Peyer's patch (tissue), 4 donors: ENCODE data around the gene APOBEC3G. TPM values are rescaled to one million over a fixed set of nuclear protein-coding genes. Genes with fewer than 3 reads are reported as not detected.
"Not testable (repeated sequence)": the region's sequence is repeated elsewhere in the genome, so short reads cannot be mapped to it uniquely, and the experiment has no call there.

Experiments used
- DNase-seq, 3 donors: peaks; one replicate each; pipeline ENCODE4 v3.0.0-alpha.2; 2017 to 2019
- H3K27ac ChIP-seq, 4 donors: fragments of 200-600 bp; sonication (generic); one replicate each; pipeline ENCODE4 v1.5.1; 2016 to 2019
- H3K27me3 ChIP-seq, 2 donors: fragments of 200-600 bp; sonication (generic); one replicate each; pipeline ENCODE4 v1.5.1; 2019
- H3K36me3 ChIP-seq, 3 donors: fragments of 200-600 bp; sonication (generic); one replicate each; pipeline ENCODE4 v1.5.1; 2016 to 2019
- H3K4me1 ChIP-seq, 4 donors: fragments of 200-600 bp; sonication (generic); one replicate each; pipeline ENCODE4 v1.5.1; 2016 to 2019
- H3K4me3 ChIP-seq, 4 donors: fragments of 200-600 bp; sonication (generic); 1 replicate in 3 of 4; 2 replicates in 1 of 4; pipeline ENCODE4 v1.5.1; 2016 to 2019; ENCODE audit warnings: mild to moderate bottlenecking in 1 of 4
- H3K9me3 ChIP-seq, 4 donors: fragments of 200-600 bp; sonication (generic); one replicate each; pipeline ENCODE4 v1.5.1; 2016 to 2019; ENCODE audit warnings: mild to moderate bottlenecking in 1 of 4
- CTCF ChIP-seq, 6 experiments: fragments of 450-650 bp in 4 of 6; fragments of 200-600 bp in 2 of 6; sonication (generic) in 1 of 6; IDR thresholded peaks; one replicate each; pipeline ENCODE4 v1.5.1; 2017 to 2019; ENCODE audit warnings: antibody characterized with exemption in 6 of 6, mild to moderate bottlenecking in 3 of 6, moderate library complexity in 1 of 6
- POLR2A ChIP-seq, 2 donors: fragments of 450-650 bp; IDR thresholded peaks; one replicate each; pipeline ENCODE4 v1.5.1; 2017; ENCODE audit warnings: antibody characterized with exemption in 2 of 2, mild to moderate bottlenecking in 2 of 2, moderate library complexity in 2 of 2
- total RNA-seq, 4 donors: library from RNA; depleted of rRNA; stranded (reverse); fragments of >200 nt; gene quantifications; one replicate each; pipeline ENCODE4 v1.1.0, GENCODE V29; 2016

Gene APOBEC3G
- total RNA-seq, 4 donors from 2014 or later, result 2.1 to 8.3 (median 4.7) TPM

GRCh38 chr22:39055658-39056057, 21.4 kb upstream of the APOBEC3G start:
- TF ChIP-seq POLR2A (IDR thresholded peaks at IDR 0.05) (no peak), CTCF (IDR thresholded peaks at IDR 0.05) (no peak)
- H3K36me3 ChIP-seq, result no peaks in the 10 kb centered on the region
- H3K4me3 ChIP-seq, result no peak overlapping the region
- no peaks in the 10 kb centered on the region for H3K4me1 ChIP-seq
- DNase-seq, result no peak
- no peaks in the 10 kb centered on the region for H3K27me3 ChIP-seq
- no peak overlapping the region for H3K27ac ChIP-seq
- H3K9me3 ChIP-seq, result no peaks in the 10 kb centered on the region

- peak in 1 of 3 donors; percentile 60 for DNase-seq
- H3K4me3 ChIP-seq, result not testable (repeated sequence)
Measured at GRCh38 chr22:39061290-39061689, 15.8 kb upstream of the APOBEC3G start.

GRCh38 chr22:39061951-39062350, 15.1 kb upstream of the APOBEC3G start:
- not testable (repeated sequence) for DNase-seq, H3K4me3 ChIP-seq, H3K27me3 ChIP-seq, H3K9me3 ChIP-seq, H3K4me1 ChIP-seq, H3K36me3 ChIP-seq
- H3K27ac ChIP-seq, result peak overlapping the region in 1 of 4 donors; percentile 78

More at GRCh38 chr22:39061290-39061689, 15.8 kb upstream of the APOBEC3G start:
- not testable (repeated sequence) for H3K4me1 ChIP-seq, H3K9me3 ChIP-seq, H3K36me3 ChIP-seq, H3K27me3 ChIP-seq
- H3K27ac ChIP-seq, result peak overlapping the region in 1 of 4 donors; percentile 55

- H3K36me3 ChIP-seq, H3K4me1 ChIP-seq, H3K27me3 ChIP-seq, H3K9me3 ChIP-seq, H3K4me3 ChIP-seq: not testable (repeated sequence)
- peak overlapping the region in 2 of 4 donors; percentile 47 to 78 for H3K27ac ChIP-seq
- DNase-seq, result peak in 1 of 3 donors; percentile 41
Measured at GRCh38 chr22:39063904-39064303, 13.2 kb upstream of the APOBEC3G start.

GRCh38 chr22:39066442-39067276, 10.4 kb upstream of the APOBEC3G start:
- Histone ChIP-seq H3K4me3 (peak overlapping the region in 2 of 4 donors; percentile 5 to 18), H3K27ac (peak overlapping the region in 2 of 4 donors; percentile 59 to 78)
- H3K4me1 ChIP-seq, H3K27me3 ChIP-seq, H3K9me3 ChIP-seq, DNase-seq, H3K36me3 ChIP-seq: not testable (repeated sequence)

- no peaks in the 10 kb centered on the region for H3K36me3 ChIP-seq
- TF ChIP-seq POLR2A (IDR thresholded peaks at IDR 0.05), result no peak
- TF ChIP-seq CTCF (IDR thresholded peaks at IDR 0.05), result peak in 1 of 6 experiments; percentile 12
- H3K27me3 ChIP-seq, result no peaks in the 10 kb centered on the region
- H3K9me3 ChIP-seq, result no peaks in the 10 kb centered on the region
- peak overlapping the region in 1 of 4 donors; percentile 6 for H3K4me3 ChIP-seq
- DNase-seq, result no peak
- peaks cover 0 to 5% (median 0%) of the 10 kb centered on the region in 4 donors for H3K4me1 ChIP-seq
- peak overlapping the region in 2 of 4 donors; percentile 59 to 78 for H3K27ac ChIP-seq
Measured at GRCh38 chr22:39068033-39068785, 8.9 kb upstream of the APOBEC3G start.

GRCh38 chr22:39070186-39070585, 6.9 kb upstream of the APOBEC3G start:
- no peaks in the 10 kb centered on the region for H3K27me3 ChIP-seq

GRCh38 chr22:39072581-39072981, 4.5 kb upstream of the APOBEC3G start:
- peak in 1 of 3 donors; percentile 53 for DNase-seq
- H3K27me3 ChIP-seq, H3K9me3 ChIP-seq, H3K4me1 ChIP-seq, H3K4me3 ChIP-seq, H3K36me3 ChIP-seq: not testable (repeated sequence)
- peak overlapping the region in 2 of 4 donors; percentile 59 to 77 for H3K27ac ChIP-seq

More at GRCh38 chr22:39070186-39070585, 6.9 kb upstream of the APOBEC3G start:
- no peaks in the 10 kb centered on the region for H3K9me3 ChIP-seq
- no peak overlapping the region for H3K4me3 ChIP-seq
- H3K36me3 ChIP-seq, result no peaks in the 10 kb centered on the region
- TF ChIP-seq POLR2A (IDR thresholded peaks at IDR 0.05), result no peak
- no peak for TF ChIP-seq CTCF (IDR thresholded peaks at IDR 0.05)
- H3K4me1 ChIP-seq, result peaks cover 0 to 5% (median 0%) of the 10 kb centered on the region in 4 donors
- H3K27ac ChIP-seq, result peak overlapping the region in 1 of 4 donors; percentile 25
- no peak for DNase-seq
